ENCODE data around the gene ZDHHC17. TPM values are rescaled to one million over a fixed set of nuclear protein-coding genes. Genes with fewer than 3 reads are reported as not detected.
A peak's percentile ranks its signal among the peaks of the same experiment; 100 is the strongest.

Gene ZDHHC17
- total RNA-seq, 6 experiments from 2014 or later, result 7.7 to 12.2 (median 9.5) TPM

DNA sequence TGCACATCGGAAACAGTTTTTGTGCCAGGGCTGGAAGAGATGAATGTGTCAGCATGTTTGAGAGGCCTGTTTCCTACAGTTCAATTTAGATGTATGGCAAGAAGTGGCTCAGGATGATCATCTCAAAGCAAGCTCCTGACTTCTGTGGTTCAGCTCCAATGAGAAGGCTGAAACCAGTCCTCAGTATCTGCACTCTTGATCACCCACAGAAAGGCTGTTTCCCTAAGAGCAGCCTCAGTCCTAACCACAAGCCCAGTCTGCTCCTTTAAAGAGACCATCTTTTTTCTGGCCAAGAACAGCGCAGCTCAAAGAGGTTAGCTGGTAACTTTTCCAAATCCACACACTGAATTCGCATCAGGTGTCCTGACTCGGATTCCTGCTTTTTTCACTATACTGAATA, 95.7 kb downstream of the ZDHHC17 start:
- 81% methylated on average over 4 of the region's 4 CpGs for WGBS (ENCODE audit: insufficient coverage, low coverage, low lambda C conversion rate, missing lambda C conversion rate)
- TF ChIP-seq, protein P1, sequence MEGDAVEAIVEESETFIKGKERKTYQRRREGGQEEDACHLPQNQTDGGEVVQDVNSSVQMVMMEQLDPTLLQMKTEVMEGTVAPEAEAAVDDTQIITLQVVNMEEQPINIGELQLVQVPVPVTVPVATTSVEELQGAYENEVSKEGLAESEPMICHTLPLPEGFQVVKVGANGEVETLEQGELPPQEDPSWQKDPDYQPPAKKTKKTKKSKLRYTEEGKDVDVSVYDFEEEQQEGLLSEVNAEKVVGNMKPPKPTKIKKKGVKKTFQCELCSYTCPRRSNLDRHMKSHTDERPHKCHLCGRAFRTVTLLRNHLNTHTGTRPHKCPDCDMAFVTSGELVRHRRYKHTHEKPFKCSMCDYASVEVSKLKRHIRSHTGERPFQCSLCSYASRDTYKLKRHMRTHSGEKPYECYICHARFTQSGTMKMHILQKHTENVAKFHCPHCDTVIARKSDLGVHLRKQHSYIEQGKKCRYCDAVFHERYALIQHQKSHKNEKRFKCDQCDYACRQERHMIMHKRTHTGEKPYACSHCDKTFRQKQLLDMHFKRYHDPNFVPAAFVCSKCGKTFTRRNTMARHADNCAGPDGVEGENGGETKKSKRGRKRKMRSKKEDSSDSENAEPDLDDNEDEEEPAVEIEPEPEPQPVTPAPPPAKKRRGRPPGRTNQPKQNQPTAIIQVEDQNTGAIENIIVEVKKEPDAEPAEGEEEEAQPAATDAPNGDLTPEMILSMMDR (IDR thresholded peaks at IDR 0.05), result no peak
- no peak for TF ChIP-seq POLR2A (IDR thresholded peaks at IDR 0.05)

DNA sequence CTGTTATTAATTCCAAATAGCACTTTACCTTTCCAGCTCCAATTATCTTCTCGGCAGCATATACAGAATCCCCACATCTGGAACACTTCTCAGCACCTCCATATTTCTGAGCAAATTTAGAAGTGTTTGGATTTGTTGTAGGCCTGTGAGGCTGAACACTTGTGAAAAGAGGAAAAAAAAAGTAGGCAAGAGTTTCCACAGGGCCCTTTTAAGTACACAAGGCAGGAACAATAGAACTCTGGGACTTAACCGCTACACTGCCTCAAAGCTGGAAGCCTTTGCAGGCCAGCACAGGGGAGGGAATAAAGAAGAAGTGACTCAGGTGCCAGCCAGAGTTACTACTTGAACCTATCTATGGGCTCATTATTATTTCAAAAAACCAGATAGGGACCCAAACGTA, 96.3 kb downstream of the ZDHHC17 start:
- Histone ChIP-seq H3K27me3 (no peaks in the 10 kb centered on the region), H3K9me3 (no peaks in the 10 kb centered on the region), H3K4me1 (no peaks in the 10 kb centered on the region), H3K27ac (no peak overlapping the region), H3K36me3 (peaks cover 0 to 12% (median 0%) of the 10 kb centered on the region in 4 donors), H3K4me3 (no peak overlapping the region)
- WGBS (ENCODE audit: insufficient coverage, low coverage, low lambda C conversion rate, missing lambda C conversion rate), result 80% methylated on average over 3 of the region's 3 CpGs
- DNase-seq (no peak), ATAC-seq (no peak)
- intact Hi-C loops (cut with DNase I), result no loop called here
- no peak for TF ChIP-seq POLR2A (IDR thresholded peaks at IDR 0.05)
- TF ChIP-seq, protein P1 (IDR thresholded peaks at IDR 0.05), result no peak

More for the DNA sequence above, 95.7 kb downstream of the ZDHHC17 start:
- Histone ChIP-seq H3K27me3 (no peaks in the 10 kb centered on the region), H3K27ac (no peak overlapping the region), H3K9me3 (no peaks in the 10 kb centered on the region), H3K4me1 (no peaks in the 10 kb centered on the region), H3K36me3 (peaks cover 0 to 9% (median 0%) of the 10 kb centered on the region in 4 donors), H3K4me3 (no peak overlapping the region)
- intact Hi-C loops (cut with DNase I), result no loop called here
- no peak for DNase-seq
- no peak for ATAC-seq

DNA sequence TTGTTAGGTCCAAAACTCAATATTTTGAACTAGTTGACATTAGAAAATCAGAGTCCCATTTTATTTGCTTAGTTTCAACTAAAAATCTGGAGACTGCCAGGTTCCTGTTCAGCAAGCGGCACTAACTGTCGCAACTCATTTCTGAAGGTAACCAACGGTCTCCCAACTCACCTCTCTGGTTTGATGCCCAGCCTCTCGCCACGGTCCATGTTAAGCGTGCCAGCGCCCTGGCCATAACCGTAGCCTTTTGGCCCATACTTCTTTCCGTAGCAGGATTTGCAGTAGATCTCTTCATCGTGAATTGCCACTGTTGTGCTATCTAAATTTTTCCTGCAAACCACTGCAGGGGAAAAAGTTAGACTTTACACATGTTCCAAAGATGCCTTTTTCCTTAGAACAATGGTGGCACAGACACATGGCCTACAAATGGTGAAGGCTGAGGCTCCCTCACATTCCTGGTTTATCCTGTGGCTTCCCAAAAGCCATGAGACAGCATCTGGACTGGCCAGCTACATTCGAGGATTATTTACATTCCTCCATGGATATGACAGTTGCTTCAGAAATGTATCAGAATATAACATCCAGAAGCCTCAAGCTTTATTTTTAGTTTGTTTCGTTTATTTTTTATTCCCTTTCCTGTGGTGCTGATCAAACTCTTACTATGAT, 99.2 kb downstream of the ZDHHC17 start:
- Histone ChIP-seq H3K27me3 (no peaks in the 10 kb centered on the region), H3K36me3 (peaks cover 0 to 12% (median 0%) of the 10 kb centered on the region in 4 donors), H3K9me3 (no peaks in the 10 kb centered on the region), H3K4me1 (no peaks in the 10 kb centered on the region), H3K4me3 (no peak overlapping the region), H3K27ac (no peak overlapping the region)
- intact Hi-C loops (cut with DNase I), result no loop called here
- DNase-seq (peak in 1 of 3 donors; percentile 65), ATAC-seq (peak in 1 of 4 donors; percentile 44)
- TF ChIP-seq POLR2A (IDR thresholded peaks at IDR 0.05), result no peak
- TF ChIP-seq, protein P1 (IDR thresholded peaks at IDR 0.05), result no peak
- 91% methylated on average over 11 of the region's 12 CpGs for WGBS (ENCODE audit: insufficient coverage, low coverage, low lambda C conversion rate, missing lambda C conversion rate)

DNA sequence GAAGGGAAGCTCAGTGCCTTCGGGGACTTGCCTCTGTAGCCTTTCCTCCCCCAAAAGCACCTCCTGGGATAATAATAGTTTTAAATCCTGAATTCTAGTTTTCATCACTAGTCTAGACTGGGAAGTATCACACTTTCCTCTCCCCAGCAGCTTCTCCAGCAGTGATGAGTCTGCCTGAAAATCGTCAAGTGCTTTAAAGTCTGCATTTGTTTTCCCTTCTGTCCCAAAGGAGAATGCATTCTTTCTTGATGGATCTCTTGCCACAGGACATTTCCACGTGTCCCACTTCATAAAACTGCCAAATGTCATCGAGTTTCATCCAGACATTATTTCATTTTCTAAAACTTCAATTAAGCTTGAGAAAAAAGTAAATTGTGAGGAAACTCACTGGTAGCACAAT, 99.9 kb downstream of the ZDHHC17 start:
- Histone ChIP-seq H3K9me3 (no peaks in the 10 kb centered on the region), H3K36me3 (peaks cover 0 to 12% (median 0%) of the 10 kb centered on the region in 4 donors), H3K27ac (no peak overlapping the region), H3K4me3 (no peak overlapping the region), H3K4me1 (no peaks in the 10 kb centered on the region), H3K27me3 (no peaks in the 10 kb centered on the region)
- no peak for ATAC-seq
- intact Hi-C loops (cut with DNase I), result no loop called here
- 67% methylated on average over 4 of the region's 4 CpGs for WGBS (ENCODE audit: insufficient coverage, low coverage, low lambda C conversion rate, missing lambda C conversion rate)
- no peak for TF ChIP-seq POLR2A (IDR thresholded peaks at IDR 0.05)
- TF ChIP-seq, protein P1 (IDR thresholded peaks at IDR 0.05), result no peak
- no peak for DNase-seq
